SIG-M5 treated with dmso at 0.1 percent for 504 hours (cell line): ENCODE results near the gene ATAD1.
A peak's percentile ranks its signal among the peaks of the same experiment; 100 is the strongest.
"Not testable (repeated sequence)": the region's sequence is repeated elsewhere in the genome, so short reads cannot be mapped to it uniquely, and the experiment has no call there.

Source experiments
- DNase-seq: peaks from one replicate; lab custom pipeline; 2025; ENCODE audit not compliant: unreplicated experiment; lab: John Stamatoyannopoulos, UW

Gene ATAD1

DNA sequence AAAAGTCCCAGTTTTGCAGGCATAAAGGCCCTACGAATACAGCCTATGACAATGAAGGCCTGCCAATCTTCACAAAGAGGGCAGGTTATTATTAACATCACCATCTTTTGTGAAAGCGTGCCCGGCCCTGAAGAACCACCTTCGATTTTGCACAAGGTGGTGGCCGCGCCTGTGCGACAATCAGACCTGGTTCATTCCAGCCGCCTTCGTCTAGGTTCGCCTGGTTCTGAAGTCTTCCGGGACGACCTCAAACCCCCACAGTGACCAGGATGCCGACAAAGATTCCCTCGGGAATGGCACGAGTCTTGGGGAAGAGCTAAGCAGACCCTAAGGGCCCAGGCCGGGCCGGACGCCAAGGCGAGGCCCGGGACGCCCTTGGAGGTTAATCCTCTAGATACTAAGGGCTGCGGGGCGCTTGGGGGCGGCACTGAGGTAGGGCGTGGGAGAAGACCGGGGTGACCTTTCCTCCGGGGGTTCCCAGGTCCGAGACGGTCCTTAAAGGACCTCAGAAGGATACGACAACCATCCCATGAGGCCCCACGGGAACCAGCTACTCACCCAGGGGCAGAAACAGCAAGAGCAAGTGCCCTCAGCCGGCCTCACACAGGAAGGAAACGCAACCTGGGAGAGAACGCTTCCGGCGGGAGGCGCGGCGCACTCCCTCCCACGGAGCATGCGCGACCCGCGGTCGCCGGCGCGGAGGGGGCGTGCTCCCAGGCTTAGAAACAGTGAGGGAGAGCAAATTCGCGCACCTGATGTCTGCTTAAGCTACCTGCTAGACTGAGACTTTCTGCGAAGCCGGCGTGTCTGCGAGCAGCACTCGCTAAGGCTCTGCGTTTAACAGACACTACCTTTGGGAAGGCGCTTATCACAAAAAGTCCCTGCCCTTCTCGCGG lies at the start of gene ATAD1:
TSS of gene ATAD1 (minus strand) at position 618 of the 896 bp plus-strand sequence. CDS start 3,627 bp downstream, outside the sequence.
- DNase-seq: peak; percentile 86

- DNase-seq: no peak
These were observed 49.4 kb upstream of the ATAD1 start for GRCh38 chr10:87867453-87867852.

GRCh38 chr10:87866412-87866974 lies 48.5 kb upstream of the ATAD1 start:
- no peak for DNase-seq

- no peak for DNase-seq
These were observed 47.3 kb upstream of the ATAD1 start for GRCh38 chr10:87865241-87865881.

- DNase-seq: no peak
These were observed 46.6 kb upstream of the ATAD1 start for GRCh38 chr10:87864496-87865059.

DNA sequence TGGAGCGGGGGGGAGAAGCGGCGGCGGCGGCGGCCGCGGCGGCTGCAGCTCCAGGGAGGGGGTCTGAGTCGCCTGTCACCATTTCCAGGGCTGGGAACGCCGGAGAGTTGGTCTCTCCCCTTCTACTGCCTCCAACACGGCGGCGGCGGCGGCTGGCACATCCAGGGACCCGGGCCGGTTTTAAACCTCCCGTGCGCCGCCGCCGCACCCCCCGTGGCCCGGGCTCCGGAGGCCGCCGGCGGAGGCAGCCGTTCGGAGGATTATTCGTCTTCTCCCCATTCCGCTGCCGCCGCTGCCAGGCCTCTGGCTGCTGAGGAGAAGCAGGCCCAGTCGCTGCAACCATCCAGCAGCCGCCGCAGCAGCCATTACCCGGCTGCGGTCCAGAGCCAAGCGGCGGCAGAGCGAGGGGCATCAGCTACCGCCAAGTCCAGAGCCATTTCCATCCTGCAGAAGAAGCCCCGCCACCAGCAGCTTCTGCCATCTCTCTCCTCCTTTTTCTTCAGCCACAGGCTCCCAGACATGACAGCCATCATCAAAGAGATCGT lies 46.0 kb upstream of the ATAD1 start:
- not testable (repeated sequence) for DNase-seq

- peak; percentile 92 for DNase-seq
These were observed 45.3 kb upstream of the ATAD1 start, which contains the start of the genes KLLN and PTEN for GRCh38 chr10:87863053-87863943. KLLN (minus strand) TSS chr10:87863533; CDS start chr10:87862487, 1,046 bp downstream. PTEN (plus strand) TSS chr10:87863625; CDS start chr10:87864470, 845 bp downstream.

GRCh38 chr10:87862679-87863052 lies 44.6 kb upstream of the ATAD1 start:
- no peak for DNase-seq

- DNase-seq: peak; percentile 97
These were observed 44.1 kb upstream of the ATAD1 start for GRCh38 chr10:87861953-87862678.

- DNase-seq: peak; percentile 64
These were observed 43.5 kb upstream of the ATAD1 start for GRCh38 chr10:87861566-87861952.

- DNase-seq: peak; percentile 50
These were observed 42.9 kb upstream of the ATAD1 start for GRCh38 chr10:87860816-87861403.

DNA sequence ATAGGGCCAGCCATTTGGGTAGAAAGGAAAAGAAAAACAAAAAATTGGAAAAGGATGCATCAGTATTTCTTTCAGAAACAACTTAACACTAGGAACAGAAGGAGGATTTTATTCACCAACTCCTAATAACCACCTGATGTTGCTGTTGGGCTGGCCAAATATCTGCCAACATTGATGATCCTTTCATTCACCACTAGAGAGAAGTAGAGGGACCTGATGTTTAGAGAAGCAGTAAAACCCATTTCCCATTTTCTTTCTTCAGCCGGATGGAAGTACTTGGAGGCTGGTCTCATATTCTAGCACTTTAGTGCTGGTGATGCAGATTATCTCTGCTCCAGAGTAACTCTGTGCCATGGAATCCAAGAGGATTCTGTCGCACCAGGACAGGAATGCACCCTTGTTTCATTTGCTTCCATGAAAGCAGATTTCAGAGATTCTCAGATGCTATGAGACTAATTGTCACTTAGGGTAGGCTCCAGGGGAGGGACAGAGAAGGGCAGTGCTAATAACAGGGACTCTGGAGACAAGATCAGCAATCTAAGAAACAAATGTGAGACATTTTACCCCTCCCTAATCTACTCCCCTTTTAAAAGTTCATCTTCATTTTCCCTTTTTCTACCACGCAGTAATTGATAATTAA lies 42.2 kb upstream of the ATAD1 start:
- peak; percentile 93 for DNase-seq

GRCh38 chr10:87855665-87856064 lies 37.6 kb upstream of the ATAD1 start:
- not testable (repeated sequence) for DNase-seq

GRCh38 chr10:87855247-87855646 lies 37.2 kb upstream of the ATAD1 start:
- not testable (repeated sequence) for DNase-seq

GRCh38 chr10:87852089-87852488 lies 34.1 kb upstream of the ATAD1 start:
- no peak for DNase-seq

DNA sequence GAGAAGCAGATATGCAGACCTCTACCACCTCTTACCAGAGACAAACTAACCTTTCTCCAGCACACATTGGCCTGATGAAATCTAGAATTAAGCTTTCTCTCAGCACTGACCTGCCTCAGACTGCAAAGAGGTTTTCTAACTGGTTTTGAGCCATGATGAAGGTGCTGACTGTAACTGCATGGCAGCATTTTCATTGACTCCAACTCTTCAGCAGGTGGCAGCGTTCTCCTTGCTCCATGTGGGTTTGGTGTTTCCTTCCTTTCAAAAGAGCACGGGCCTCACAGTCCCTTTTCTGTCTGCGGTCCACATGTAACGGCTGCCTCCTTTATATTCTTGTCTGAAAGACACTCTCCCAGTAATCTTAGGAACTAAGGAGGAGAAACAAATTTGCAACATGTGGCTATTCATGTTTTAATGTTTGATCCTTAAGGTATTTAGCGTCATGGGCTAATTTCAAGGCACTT lies 32.7 kb upstream of the ATAD1 start:
- peak; percentile 74 for DNase-seq

GRCh38 chr10:87849001-87849400 lies 31.0 kb upstream of the ATAD1 start:
- DNase-seq: no peak

DNA sequence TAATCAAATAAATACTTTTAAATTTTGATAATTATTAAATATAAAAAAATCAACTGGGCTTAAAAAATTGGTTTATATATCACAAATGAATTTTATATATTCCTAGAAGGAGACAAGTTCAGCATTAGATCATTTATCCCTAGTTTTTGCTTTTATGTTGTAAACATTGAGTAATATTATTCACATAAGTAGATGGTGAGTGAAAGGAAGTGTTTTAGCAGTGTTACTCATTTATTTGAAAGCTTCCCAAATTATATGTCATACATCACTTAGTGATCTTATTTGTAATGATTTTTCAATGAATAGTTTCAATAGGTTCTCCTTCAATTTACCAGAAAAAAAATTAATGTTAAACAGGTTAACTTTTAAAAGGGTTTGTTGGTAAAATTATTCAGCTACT lies 29.5 kb upstream of the ATAD1 start:
- no peak for DNase-seq
